G401 (cell line): Measurements from ENCODE around the gene IFI27. TPM values are rescaled to one million over a fixed set of nuclear protein-coding genes. Genes with fewer than 3 reads are reported as not detected.

Source experiments
- total RNA-seq: library from RNA; depleted of rRNA; stranded (reverse); fragments of >200 nt; shearing (Covaris generic); gene quantifications from 2 replicates; pipeline ENCODE4 v1.2.3, GENCODE V29; 2014; rRNA removed

IFI27 gene
- total RNA-seq, 1 experiment from 2014 or later = not detected

Other genes with a start within 250 kb of the IFI27 start
- gene FAM181A, start 183.4 kb upstream of the IFI27 start, total RNA-seq = not detected in 2 replicates
- gene ASB2, start 134.2 kb upstream of the IFI27 start, total RNA-seq = 7.9 and 9.9 TPM in 2 replicates
- not detected in 2 replicates for gene CCDC197, start 113.4 kb upstream of the IFI27 start, total RNA-seq
- 1.5 and 3.3 TPM in 2 replicates for gene OTUB2, start 84.4 kb upstream of the IFI27 start, total RNA-seq
- gene DDX24, start 29.5 kb upstream of the IFI27 start, total RNA-seq = 98.8 and 145 TPM in 2 replicates
- gene IFI27L1, start 29.4 kb upstream of the IFI27 start, total RNA-seq = 7.9 and 20.6 TPM in 2 replicates
- gene IFI27L2, start 18.9 kb downstream of the IFI27 start, total RNA-seq = 92.3 and 158 TPM in 2 replicates
- gene PPP4R4, start 63.6 kb downstream of the IFI27 start, total RNA-seq = 2.1 and 4.7 TPM in 2 replicates
- not detected in 2 replicates for gene SERPINA10, start 182.5 kb downstream of the IFI27 start, total RNA-seq
- gene SERPINA6, start 212.6 kb downstream of the IFI27 start, total RNA-seq = not detected in 2 replicates